Measurements from ENCODE around the gene PAFAH2.

DNA sequence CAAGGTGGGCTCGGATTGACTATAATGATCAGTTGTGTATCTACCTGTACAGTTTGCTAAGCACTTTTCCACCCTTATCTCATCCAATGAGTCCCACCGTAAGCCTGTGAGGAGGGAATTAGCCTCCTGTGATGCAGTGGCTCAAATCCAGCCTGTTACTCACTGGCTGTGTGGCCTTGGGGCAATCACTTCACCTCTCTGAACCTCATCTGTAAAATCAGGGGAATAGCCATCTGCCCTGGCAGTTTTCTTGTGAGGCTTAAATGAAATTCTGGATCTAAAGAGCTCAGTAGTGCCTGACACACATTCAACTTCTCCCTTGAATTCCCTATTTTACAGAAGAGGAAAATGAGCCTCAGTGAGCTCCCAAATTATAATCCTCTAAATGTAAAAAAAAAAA lies 16.3 kb upstream of the PAFAH2 start:
- no peak for TF ChIP-seq CTCF (IDR thresholded peaks at IDR 0.05)
- TF ChIP-seq POLR2A (IDR thresholded peaks at IDR 0.05): no peak

Data from adrenal gland (tissue), 5 donors.